ENCODE measurements around the gene SLC35F3. TPM values are rescaled to one million over a fixed set of nuclear protein-coding genes. Genes with fewer than 3 reads are reported as not detected.

The SLC35F3 gene
- total RNA-seq, 1 experiment from 2014 or later, result 0.94 TPM

DNA sequence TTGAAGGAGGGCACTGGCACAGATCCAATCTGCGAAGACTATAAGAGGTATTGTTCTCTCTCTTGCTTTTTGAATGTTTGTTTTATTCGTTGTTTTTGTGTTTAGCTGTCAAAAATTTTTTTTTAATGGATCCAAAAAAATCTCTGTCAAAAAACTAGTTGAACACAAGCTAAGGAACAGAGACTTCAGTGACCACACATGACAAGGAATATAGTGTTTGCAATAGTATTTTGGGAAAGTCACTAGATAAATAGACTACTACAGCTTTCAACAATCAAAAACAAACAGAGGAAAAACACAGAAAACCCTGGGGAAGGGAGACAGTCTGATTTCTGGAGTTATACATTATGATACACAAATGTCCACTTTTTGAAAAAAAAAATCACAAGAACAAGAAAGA lies 431.9 kb downstream of the SLC35F3 start (continued):
- TF ChIP-seq, protein P1, sequence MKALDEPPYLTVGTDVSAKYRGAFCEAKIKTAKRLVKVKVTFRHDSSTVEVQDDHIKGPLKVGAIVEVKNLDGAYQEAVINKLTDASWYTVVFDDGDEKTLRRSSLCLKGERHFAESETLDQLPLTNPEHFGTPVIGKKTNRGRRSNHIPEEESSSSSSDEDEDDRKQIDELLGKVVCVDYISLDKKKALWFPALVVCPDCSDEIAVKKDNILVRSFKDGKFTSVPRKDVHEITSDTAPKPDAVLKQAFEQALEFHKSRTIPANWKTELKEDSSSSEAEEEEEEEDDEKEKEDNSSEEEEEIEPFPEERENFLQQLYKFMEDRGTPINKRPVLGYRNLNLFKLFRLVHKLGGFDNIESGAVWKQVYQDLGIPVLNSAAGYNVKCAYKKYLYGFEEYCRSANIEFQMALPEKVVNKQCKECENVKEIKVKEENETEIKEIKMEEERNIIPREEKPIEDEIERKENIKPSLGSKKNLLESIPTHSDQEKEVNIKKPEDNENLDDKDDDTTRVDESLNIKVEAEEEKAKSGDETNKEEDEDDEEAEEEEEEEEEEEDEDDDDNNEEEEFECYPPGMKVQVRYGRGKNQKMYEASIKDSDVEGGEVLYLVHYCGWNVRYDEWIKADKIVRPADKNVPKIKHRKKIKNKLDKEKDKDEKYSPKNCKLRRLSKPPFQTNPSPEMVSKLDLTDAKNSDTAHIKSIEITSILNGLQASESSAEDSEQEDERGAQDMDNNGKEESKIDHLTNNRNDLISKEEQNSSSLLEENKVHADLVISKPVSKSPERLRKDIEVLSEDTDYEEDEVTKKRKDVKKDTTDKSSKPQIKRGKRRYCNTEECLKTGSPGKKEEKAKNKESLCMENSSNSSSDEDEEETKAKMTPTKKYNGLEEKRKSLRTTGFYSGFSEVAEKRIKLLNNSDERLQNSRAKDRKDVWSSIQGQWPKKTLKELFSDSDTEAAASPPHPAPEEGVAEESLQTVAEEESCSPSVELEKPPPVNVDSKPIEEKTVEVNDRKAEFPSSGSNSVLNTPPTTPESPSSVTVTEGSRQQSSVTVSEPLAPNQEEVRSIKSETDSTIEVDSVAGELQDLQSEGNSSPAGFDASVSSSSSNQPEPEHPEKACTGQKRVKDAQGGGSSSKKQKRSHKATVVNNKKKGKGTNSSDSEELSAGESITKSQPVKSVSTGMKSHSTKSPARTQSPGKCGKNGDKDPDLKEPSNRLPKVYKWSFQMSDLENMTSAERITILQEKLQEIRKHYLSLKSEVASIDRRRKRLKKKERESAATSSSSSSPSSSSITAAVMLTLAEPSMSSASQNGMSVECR (CRISPR knock-in tag; IDR thresholded peaks at IDR 0.05; ENCODE audit: borderline replicate concordance), result no peak
- TF ChIP-seq NFATC4 (CRISPR knock-in tag; IDR thresholded peaks at IDR 0.05), result no peak
- TF ChIP-seq ZNF232 (CRISPR knock-in tag; IDR thresholded peaks at IDR 0.05), result no peak
- no peak for TF ChIP-seq NFYB (CRISPR knock-in tag; conservative IDR thresholded peaks at IDR 0.05; ENCODE audit: low read depth)

DNA sequence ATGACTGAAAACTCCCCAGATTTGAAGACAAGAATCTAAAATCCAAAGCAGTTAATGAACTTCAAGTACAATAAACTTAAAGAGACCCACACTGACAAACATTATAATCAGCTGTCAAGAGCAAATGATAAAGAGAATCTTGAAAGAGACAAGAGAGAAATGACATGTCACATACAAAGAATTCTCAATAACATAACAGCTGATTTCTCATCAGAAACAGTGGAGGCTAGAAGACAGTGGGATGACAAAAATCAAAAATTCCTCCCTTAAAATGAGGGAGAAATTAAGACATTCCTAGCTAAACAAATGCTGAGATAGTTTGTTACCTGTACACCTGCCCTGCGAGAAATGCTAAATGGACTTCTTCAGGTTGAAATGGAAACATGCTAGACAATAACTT lies 432.8 kb downstream of the SLC35F3 start:
- DNase-seq (ENCODE audit: low spot score) (no peak), ATAC-seq (no peak)
- Mint-ChIP-seq H3K4me1 (peaks cover 3% of the 10 kb centered on the region; the same call in 1 of the 2 replicates), H3K27ac (no peak overlapping the region), H3K27me3 (ENCODE audit: low read depth) (no peaks in the 10 kb centered on the region; the same call in 1 of the 2 replicates), H3K36me3 (peaks cover 10% of the 10 kb centered on the region), H3K9me3 (peaks cover 60% of the 10 kb centered on the region), H3K4me3 (no peak overlapping the region)
- ChIA-PET POLR2A (no interaction called here), CTCF (interaction anchor here (2.5 to 3.0 kb wide), 2 partner anchors 10 to 14 kb away, joined by 8 to 10 read pairs; no protein-coding TSS in a partner anchor)
- TF ChIP-seq ZNF317 (CRISPR knock-in tag; IDR thresholded peaks at IDR 0.05; ENCODE audit: borderline replicate concordance, low read depth), result peak; percentile 57; the same call in 1 of the 2 replicates
- TF ChIP-seq, protein P2, sequence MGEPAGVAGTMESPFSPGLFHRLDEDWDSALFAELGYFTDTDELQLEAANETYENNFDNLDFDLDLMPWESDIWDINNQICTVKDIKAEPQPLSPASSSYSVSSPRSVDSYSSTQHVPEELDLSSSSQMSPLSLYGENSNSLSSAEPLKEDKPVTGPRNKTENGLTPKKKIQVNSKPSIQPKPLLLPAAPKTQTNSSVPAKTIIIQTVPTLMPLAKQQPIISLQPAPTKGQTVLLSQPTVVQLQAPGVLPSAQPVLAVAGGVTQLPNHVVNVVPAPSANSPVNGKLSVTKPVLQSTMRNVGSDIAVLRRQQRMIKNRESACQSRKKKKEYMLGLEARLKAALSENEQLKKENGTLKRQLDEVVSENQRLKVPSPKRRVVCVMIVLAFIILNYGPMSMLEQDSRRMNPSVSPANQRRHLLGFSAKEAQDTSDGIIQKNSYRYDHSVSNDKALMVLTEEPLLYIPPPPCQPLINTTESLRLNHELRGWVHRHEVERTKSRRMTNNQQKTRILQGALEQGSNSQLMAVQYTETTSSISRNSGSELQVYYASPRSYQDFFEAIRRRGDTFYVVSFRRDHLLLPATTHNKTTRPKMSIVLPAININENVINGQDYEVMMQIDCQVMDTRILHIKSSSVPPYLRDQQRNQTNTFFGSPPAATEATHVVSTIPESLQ (CRISPR knock-in tag; IDR thresholded peaks at IDR 0.05), result no peak

DNA sequence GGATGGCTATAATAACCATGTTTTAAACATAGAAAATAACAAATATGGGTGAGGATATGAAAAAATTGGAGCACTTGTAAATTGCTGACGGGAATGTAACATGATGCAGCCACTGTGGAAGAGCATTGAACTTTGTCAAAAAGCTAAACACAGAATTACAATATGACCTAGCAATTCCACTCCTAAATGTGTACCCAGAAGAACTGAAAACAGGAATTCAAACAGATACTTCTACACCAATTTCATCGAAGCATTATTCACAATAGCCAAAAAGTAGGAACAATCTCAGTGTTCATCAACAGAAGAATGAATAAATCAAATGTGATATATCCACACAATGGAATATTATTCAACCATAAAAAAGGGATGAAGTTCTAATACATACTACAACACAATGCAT lies 436.1 kb downstream of the SLC35F3 start:
- CTCF ChIA-PET, result no interaction called here
- POLR2A ChIA-PET, result no interaction called here
- no peak for ATAC-seq
- Mint-ChIP-seq H3K4me3 (no peak overlapping the region), H3K4me1 (no peaks in the 10 kb centered on the region), H3K27ac (no peak overlapping the region), H3K27me3 (ENCODE audit: low read depth) (no peaks in the 10 kb centered on the region; the same call in none of the 2 replicates), H3K9me3 (peaks cover 64% of the 10 kb centered on the region), H3K36me3 (peaks cover 10% of the 10 kb centered on the region)
- DNase-seq (ENCODE audit: low spot score), result no peak
- TF ChIP-seq, protein P3, sequence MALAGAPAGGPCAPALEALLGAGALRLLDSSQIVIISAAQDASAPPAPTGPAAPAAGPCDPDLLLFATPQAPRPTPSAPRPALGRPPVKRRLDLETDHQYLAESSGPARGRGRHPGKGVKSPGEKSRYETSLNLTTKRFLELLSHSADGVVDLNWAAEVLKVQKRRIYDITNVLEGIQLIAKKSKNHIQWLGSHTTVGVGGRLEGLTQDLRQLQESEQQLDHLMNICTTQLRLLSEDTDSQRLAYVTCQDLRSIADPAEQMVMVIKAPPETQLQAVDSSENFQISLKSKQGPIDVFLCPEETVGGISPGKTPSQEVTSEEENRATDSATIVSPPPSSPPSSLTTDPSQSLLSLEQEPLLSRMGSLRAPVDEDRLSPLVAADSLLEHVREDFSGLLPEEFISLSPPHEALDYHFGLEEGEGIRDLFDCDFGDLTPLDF (CRISPR knock-in tag; IDR thresholded peaks at IDR 0.05), result no peak
- TF ChIP-seq NR3C1 (CRISPR knock-in tag; conservative IDR thresholded peaks at IDR 0.05; ENCODE audit: low read depth) (no peak), CREM (CRISPR knock-in tag; IDR thresholded peaks at IDR 0.05) (no peak), IRF2 (CRISPR knock-in tag; IDR thresholded peaks at IDR 0.05; ENCODE audit: borderline replicate concordance, low read depth) (no peak), FOXP1 (CRISPR knock-in tag; IDR thresholded peaks at IDR 0.05; ENCODE audit: borderline replicate concordance) (no peak), HMGA2 (CRISPR knock-in tag; IDR thresholded peaks at IDR 0.05) (no peak)
- TF ChIP-seq, protein P4, sequence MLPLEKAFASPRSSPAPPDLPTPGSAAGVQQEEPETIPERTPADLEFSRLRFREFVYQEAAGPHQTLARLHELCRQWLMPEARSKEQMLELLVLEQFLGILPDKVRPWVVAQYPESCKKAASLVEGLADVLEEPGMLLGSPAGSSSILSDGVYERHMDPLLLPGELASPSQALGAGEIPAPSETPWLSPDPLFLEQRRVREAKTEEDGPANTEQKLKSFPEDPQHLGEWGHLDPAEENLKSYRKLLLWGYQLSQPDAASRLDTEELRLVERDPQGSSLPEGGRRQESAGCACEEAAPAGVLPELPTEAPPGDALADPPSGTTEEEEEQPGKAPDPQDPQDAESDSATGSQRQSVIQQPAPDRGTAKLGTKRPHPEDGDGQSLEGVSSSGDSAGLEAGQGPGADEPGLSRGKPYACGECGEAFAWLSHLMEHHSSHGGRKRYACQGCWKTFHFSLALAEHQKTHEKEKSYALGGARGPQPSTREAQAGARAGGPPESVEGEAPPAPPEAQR (CRISPR knock-in tag; IDR thresholded peaks at IDR 0.05), result no peak
- TF ChIP-seq, protein P5, sequence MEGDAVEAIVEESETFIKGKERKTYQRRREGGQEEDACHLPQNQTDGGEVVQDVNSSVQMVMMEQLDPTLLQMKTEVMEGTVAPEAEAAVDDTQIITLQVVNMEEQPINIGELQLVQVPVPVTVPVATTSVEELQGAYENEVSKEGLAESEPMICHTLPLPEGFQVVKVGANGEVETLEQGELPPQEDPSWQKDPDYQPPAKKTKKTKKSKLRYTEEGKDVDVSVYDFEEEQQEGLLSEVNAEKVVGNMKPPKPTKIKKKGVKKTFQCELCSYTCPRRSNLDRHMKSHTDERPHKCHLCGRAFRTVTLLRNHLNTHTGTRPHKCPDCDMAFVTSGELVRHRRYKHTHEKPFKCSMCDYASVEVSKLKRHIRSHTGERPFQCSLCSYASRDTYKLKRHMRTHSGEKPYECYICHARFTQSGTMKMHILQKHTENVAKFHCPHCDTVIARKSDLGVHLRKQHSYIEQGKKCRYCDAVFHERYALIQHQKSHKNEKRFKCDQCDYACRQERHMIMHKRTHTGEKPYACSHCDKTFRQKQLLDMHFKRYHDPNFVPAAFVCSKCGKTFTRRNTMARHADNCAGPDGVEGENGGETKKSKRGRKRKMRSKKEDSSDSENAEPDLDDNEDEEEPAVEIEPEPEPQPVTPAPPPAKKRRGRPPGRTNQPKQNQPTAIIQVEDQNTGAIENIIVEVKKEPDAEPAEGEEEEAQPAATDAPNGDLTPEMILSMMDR (IDR thresholded peaks at IDR 0.05), result no peak
- TF ChIP-seq, protein P6, sequence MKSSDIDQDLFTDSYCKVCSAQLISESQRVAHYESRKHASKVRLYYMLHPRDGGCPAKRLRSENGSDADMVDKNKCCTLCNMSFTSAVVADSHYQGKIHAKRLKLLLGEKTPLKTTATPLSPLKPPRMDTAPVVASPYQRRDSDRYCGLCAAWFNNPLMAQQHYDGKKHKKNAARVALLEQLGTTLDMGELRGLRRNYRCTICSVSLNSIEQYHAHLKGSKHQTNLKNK (CRISPR knock-in tag; IDR thresholded peaks at IDR 0.05), result no peak
- TF ChIP-seq, protein P7, sequence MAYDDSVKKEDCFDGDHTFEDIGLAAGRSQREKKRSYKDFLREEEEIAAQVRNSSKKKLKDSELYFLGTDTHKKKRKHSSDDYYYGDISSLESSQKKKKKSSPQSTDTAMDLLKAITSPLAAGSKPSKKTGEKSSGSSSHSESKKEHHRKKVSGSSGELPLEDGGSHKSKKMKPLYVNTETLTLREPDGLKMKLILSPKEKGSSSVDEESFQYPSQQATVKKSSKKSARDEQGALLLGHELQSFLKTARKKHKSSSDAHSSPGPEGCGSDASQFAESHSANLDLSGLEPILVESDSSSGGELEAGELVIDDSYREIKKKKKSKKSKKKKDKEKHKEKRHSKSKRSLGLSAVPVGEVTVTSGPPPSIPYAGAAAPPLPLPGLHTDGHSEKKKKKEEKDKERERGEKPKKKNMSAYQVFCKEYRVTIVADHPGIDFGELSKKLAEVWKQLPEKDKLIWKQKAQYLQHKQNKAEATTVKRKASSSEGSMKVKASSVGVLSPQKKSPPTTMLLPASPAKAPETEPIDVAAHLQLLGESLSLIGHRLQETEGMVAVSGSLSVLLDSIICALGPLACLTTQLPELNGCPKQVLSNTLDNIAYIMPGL (CRISPR knock-in tag; IDR thresholded peaks at IDR 0.05), result no peak
- TF ChIP-seq, protein P8, sequence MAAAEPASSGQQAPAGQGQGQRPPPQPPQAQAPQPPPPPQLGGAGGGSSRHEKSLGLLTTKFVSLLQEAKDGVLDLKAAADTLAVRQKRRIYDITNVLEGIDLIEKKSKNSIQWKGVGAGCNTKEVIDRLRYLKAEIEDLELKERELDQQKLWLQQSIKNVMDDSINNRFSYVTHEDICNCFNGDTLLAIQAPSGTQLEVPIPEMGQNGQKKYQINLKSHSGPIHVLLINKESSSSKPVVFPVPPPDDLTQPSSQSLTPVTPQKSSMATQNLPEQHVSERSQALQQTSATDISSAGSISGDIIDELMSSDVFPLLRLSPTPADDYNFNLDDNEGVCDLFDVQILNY (CRISPR knock-in tag; IDR thresholded peaks at IDR 0.05), result no peak
